ENCODE data around the gene UNC79.

GRCh38 chr14:93713726-93714405, 283.1 kb downstream of the UNC79 start:
- TF ChIP-seq CTCF (IDR thresholded peaks at IDR 0.05; ENCODE audit: low read length) (no peak), EZH2 (IDR thresholded peaks at IDR 0.05; ENCODE audit: borderline replicate concordance, low read length) (no peak)

All from OCI-LY1 (cell line).